ENCODE measurements around the gene PLG.
"Not testable (repeated sequence)": the region's sequence is repeated elsewhere in the genome, so short reads cannot be mapped to it uniquely, and the experiment has no call there.

Gene PLG

GRCh38 chr6:160793652-160794051, 91.6 kb downstream of the PLG start:
- ChIA-PET CTCF (no interaction called here), POLR2A (ENCODE audit: low non-redundant PET) (no interaction called here)
- no peak for TF ChIP-seq CTCF (conservative IDR thresholded peaks at IDR 0.05; ENCODE audit: low read depth)

GRCh38 chr6:160795721-160796120, 93.7 kb downstream of the PLG start:
- ChIA-PET CTCF (no interaction called here), POLR2A (ENCODE audit: low non-redundant PET) (no interaction called here)
- TF ChIP-seq CTCF (conservative IDR thresholded peaks at IDR 0.05; ENCODE audit: low read depth) = no peak
- DNase-seq (ENCODE audit: low spot score) = peak; percentile 15
- no peak overlapping the region for H3K27ac ChIP-seq

More at GRCh38 chr6:160793652-160794051, 91.6 kb downstream of the PLG start:
- no peak overlapping the region for H3K27ac ChIP-seq
- DNase-seq (ENCODE audit: low spot score) = no peak

- POLR2A ChIA-PET (ENCODE audit: low non-redundant PET) = no interaction called here
- H3K27ac ChIP-seq = no peak overlapping the region
- CTCF ChIA-PET = no interaction called here
- no peak for TF ChIP-seq CTCF (conservative IDR thresholded peaks at IDR 0.05; ENCODE audit: low read depth)
- no peak for DNase-seq (ENCODE audit: low spot score)
Observed at GRCh38 chr6:160798625-160799024, 96.6 kb downstream of the PLG start.

GRCh38 chr6:160799801-160800506, 97.9 kb downstream of the PLG start:
- no peak for TF ChIP-seq CTCF (conservative IDR thresholded peaks at IDR 0.05; ENCODE audit: low read depth)
- no peak for DNase-seq (ENCODE audit: low spot score)
- CTCF ChIA-PET = no interaction called here
- POLR2A ChIA-PET (ENCODE audit: low non-redundant PET) = no interaction called here
- no peak overlapping the region for H3K27ac ChIP-seq

- ChIA-PET CTCF (interaction anchor here (0.6 kb wide), 2 partner anchors 440 to 853 kb away, joined by 3 to 4 read pairs; no protein-coding TSS in a partner anchor), POLR2A (ENCODE audit: low non-redundant PET) (no interaction called here)
- H3K27ac ChIP-seq = no peak overlapping the region
- TF ChIP-seq CTCF (conservative IDR thresholded peaks at IDR 0.05; ENCODE audit: low read depth) = no peak
- no peak for DNase-seq (ENCODE audit: low spot score)
Observed at GRCh38 chr6:160801418-160801817, 99.4 kb downstream of the PLG start.

GRCh38 chr6:160802049-160802448, 100.0 kb downstream of the PLG start:
- CTCF ChIA-PET = interaction anchor here (0.6 kb wide), 1 partner anchor 440 kb away, joined by 3 read pairs; no protein-coding TSS in a partner anchor
- DNase-seq (ENCODE audit: low spot score); H3K27ac ChIP-seq; POLR2A ChIA-PET (ENCODE audit: low non-redundant PET): not testable (repeated sequence)

Data from RWPE1 (cell line).